NCI-H2196 (cell line): ENCODE data around the gene SORCS1.
"Not testable (repeated sequence)": the region's sequence is repeated elsewhere in the genome, so short reads cannot be mapped to it uniquely, and the experiment has no call there.

ENCODE experiments used
- DNase-seq: peaks from one replicate; lab custom pipeline; 2025; ENCODE audit not compliant: unreplicated experiment; lab: John Stamatoyannopoulos, UW

SORCS1 gene

DNA sequence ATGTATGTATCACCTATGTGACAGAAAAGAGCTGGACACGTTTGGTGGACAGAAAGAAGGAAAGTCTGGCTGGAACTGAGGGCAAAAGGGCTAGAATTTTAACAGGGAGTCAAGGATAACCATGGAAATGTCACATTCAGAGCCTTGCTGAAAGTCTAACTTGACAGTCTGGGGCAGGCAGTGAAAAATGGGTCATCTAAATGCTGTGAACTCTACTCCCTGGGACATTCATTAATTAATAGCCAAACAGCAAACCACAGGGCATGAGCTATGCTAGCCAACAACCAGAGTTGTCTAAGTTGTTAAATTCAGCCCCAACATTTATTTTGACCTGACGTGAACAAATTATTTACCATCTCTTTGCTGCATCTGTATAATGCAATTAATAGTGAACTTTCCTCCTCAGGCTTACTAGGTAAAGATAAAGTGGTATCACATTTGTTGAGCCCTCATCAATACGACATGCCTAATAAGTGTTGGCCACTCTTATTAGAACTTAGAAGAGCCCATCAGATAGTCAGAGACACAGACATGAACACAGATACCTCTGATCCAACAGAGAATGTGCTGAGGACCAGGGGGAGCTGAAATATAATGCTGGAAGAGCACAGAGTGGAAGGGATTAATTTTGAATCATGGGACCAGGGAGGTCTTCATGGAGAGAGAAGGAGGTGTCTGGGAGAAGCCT, 109.9 kb downstream of the SORCS1 start:
- no peak for DNase-seq

DNA sequence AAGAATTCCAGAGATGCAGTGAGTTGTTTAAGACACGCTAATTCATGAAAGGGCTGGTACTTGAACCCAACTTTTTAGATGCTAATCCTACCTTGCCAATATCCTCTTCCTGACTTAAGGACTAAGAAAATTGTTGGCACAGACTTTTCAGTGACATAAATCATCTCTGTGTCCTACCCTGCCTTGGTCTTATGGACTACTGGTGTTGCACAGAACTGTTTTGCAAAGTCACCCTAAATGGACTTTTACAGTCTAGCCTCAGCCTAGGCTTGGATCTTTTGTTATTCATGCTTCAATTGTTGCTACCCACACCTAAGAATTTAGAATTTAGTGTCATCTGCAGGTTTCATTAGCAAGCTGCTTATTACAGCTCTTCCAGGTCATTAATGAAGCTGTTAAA, 112.7 kb downstream of the SORCS1 start:
- no peak for DNase-seq

DNA sequence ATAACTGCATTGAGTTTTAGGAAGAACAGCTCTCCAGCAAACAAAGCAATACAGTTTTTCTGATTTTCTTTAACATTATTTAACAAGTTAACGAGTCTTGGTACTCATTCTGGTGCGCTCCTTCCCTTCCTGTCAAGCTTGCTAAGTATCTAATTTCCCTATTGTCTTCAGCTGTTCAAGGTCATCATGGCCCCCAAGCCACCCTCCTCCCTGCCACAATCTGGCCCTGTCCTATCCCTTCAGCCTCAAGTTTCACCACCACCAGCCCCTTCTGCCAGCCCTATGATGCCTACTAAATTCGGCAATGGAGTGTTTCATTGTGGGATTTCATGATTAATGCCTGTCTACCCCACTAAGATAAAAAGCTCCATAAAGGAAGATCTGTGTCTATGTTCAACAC, 121.0 kb downstream of the SORCS1 start:
- no peak for DNase-seq

DNA sequence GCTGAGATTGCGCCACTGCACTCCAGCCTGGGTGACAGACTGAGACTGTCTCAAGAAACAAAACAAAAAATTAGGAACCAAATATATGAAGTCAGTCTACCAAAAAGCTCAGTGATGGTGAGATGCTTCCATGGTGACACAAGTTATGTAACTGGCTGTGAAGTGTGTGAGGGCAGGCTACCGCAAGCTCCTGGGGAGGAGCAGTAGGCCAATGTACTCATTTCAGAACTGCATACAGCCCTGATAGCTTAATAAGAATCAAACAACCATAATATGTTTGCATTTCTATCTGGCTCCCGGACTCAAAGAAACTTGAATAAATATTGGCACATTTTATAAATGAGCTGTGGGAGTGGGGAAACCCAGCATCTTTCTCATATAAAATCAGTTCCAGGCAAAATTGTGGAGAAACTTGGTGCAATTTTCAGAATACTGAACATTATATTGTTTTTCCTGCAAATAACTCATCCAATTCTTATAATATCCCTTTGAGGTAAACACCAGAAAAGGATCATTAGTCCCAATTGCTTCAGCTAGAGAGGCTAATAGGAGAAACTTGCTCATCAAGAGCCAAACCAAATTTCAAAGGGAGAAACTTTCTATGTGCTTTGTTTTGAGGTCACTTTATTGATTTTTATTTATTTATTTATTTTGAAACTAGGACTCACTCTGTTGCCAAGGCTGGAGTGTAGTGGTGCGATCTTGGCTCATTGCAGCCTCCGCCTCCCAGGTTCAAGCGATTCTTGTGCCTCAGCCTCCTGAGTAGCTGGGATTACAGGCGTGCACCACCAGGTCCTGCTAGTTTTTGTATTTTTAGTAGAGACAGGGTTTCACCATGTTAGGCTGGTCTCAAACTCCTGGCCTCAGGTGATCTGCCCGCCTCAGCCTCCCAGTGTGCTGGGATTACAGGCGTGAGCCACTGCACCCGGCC, 127.0 kb downstream of the SORCS1 start:
- DNase-seq: no peak

DNA sequence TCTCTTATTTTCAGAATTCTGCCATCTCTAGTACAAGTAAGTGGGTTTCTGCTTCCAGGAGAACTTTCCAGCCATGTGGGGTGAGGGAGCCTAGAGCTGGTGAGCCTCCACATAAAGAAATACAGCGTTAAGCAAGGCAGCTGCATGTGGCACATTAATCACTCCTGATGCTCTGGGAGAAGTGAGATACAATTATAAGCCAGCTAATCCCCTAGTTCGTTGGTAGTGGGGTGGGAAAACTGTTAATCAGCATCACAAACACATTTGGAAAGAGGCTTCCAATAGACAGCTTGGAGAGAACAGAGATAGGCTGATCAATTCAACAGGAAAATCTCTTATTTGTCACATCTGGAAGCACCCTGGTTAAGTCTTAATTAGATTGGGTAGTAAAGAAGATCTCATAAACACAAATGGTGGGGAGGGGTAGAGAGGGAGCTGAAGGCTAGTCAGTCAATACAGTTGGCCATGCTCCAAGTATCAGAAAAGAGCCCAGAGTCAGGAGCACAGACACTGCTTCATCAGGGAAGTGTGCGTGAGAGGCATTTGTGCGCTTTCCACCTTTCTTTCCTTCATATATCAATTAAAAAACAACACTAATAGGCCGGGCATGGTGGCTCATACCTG, 130.6 kb downstream of the SORCS1 start:
- DNase-seq: no peak

DNA sequence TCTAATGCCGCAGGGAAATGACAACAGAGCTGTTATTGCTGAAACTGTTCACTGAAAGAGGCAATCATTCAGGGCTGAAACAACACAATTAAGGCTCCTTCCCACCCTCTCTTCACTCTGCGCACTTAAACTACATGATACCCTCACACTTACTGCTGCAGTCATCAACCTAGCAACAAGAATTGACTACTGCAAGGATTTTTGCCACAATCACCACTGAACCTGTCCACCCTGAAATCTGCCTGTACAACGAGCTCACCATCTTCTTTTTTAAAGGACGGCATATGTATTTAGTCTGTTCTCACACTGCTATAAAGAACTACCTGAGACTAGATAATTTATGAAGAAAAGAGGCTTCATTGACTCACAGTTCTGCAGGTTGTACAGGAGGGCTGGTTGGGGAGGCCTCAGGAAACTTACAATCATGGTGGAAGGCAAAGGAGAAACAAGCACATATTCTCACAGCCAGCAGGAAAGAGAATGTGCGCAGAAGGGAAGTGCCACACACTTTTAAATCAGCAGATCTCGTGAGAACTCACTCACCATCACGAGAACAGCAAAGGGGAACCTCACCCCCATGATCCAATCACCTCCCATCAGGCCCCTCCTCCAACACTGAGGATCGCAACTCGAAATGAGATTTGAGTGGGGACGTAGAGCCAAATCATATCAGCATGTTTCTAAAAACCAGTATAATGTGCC, 131.7 kb downstream of the SORCS1 start:
- DNase-seq: no peak

DNA sequence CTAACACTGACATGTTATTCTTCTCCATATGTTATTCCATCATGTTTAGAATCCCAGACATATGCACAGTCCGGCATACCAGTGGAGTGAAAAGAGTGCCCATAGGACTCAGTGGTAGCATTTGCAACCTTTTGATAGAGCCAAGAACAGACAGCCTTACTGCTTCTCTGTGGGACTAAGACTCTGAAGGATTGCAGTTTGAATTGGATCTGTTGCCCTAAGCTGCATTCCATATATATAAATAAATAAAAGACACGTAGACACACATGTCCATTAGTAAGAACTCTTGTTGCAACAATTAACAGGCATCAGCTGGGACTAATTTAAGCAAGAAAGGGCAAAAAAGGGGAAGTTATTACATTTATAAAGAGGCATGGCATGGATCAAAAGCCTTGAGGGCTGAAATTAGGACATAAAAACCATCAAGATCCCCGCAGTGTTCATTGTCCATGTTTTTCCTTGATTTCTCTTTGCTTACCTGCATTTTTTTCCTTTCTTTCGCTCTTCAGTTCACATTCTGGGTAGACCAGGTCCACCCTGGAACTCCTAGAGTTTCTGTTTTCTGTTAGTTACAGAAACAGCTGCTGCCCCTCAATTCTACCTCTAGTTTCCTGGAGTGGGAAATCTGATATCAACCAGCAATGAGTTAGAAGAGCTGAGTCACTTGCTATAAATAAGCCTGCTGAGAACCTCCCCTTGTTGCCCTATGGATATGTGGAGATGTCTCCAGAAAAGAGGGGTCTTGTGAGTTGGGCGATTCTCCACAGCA, 132.4 kb downstream of the SORCS1 start:
- DNase-seq: no peak

DNA sequence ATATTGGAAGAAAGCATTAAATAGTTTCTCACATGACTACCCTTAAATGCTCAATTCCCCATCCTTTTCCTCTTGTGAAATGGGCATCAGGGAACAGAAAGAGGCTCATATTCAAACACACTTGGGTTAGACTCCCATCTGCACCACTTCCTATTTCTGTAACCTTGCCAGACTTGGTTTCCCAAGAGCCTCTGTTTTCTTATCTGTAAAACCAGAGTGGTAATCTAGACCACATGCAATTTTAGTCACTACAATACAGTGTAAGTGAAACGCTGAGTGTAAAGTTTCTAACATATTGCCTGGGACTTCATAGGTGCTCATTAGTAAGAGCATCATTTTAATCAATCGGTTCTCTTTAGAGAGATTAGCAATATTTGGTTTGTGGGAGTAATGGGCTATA, 136.3 kb downstream of the SORCS1 start:
- DNase-seq: no peak

DNA sequence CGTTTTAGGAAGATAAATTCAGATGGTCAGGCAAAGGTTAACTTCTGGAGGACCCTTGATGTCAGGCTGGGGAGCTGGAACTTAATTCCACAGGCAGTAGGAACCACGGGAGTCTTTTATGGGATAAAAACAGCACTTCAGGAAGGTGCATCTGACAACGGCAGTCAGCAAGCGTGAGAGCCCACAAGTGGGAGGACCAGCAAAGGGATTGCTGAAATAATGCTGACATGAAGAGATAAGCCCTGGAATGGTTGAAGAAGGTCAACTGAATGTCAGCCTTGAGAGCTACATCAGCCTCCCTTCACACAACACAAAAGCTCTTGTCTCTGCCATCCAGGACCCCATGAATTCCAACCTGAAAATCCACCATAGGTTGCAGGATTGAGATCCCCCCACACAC, 138.8 kb downstream of the SORCS1 start:
- DNase-seq: no peak

DNA sequence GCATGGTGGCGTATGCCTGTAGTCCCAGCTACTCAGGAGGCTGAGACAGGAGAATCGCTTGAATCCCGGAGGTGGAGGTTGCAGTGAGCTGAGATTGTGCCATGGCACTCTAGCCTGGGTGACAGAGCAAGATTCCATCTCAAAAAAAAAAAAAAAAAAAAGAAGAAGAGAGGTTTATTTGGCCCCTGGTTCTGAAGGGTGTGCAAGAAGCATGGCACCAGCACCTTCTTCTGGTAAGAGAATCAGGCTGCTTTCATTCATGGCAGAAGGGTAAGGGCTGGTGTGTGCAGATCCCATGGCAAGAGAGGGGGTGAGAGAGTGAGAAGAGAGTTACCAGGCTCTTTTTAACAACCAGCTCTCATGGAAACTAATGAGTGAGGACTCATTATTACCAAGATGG, 140.5 kb downstream of the SORCS1 start:
- not testable (repeated sequence) for DNase-seq

DNA sequence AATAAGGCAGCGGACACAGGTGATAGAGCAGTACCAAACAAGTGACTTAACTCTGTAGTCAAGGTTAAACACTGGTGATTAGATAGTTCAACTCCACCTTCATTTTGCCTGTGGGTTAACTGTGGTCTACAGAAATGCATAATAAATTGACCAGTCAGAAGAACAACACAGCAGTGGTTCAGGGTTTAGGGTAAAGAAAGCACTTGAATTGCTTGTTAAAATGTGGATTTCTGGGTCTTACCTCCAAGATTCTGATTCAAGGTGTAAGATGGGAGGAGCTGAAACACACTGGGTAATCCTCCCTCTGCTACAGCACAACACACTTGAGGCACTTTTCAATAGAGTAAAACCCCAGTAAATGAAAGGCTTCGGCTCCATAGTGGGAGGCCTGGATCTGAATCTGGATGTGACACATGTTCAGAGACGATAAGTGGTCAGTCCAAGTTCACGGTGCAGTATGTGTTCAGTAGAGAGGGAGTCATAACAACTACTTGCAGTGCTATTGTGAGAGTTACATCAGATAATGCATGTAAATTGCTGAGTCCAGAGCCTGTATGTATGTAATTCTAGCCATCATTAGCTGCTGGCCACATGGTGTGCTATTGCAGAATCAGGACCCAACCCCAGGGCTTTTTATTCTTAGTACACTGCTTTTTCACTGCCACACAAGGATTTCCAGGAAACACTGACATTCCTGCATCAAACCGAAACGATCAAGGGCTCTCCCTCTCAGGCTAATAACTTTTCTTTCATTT, 141.7 kb downstream of the SORCS1 start:
- DNase-seq: no peak

DNA sequence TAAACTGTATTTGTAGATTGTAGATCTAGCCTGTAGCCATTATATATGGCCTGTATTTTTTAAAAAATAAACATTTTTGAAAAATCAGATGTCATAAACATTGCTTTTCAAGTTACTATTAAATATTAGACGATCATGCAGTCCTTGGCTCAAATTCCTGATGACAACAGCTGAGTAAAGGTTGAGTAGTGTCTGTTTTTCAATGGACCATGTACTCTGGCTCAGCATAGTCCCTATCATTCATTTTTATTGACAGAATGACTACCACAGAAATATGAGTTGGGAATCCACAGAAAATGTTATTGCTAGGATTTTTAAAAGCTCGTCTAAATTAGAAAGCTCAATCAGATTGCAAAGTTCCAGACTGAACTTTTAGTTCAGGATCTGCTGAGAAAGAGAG, 145.4 kb downstream of the SORCS1 start:
- no peak for DNase-seq

DNA sequence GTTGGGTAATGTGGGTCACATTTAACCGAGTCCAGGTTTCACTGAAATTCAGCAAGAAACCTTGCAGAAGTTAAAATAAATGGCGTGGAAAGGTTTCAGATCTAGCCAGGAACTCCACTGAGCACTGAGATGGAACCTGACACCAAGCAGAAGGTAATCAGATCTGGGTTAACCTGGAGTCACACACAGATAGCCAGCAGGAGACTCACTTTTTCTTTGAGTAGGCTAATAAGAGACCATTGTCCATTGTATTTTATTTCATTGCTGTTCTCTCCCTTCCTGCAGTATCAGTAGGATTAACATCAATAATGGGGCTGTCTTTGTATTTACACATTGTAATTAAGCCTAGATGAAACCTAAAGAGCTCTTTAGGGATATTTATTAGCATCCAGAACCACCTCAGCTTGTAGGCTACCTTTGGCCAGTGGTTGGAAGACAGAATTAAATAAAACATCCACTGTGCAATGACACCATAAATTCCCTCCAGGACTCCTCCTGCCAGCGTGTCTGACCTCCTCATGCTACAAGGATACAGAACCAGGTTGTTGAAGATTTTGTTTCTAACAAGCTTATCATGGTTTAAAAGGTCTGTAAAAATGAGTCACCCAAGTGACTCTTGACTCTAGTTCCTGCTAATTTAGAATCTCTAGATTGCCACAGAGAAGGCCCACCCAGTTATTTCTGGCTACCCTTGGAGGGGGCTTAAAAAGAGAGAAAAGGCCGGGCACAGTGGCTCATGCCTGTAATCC, 151.1 kb downstream of the SORCS1 start:
- DNase-seq: no peak

DNA sequence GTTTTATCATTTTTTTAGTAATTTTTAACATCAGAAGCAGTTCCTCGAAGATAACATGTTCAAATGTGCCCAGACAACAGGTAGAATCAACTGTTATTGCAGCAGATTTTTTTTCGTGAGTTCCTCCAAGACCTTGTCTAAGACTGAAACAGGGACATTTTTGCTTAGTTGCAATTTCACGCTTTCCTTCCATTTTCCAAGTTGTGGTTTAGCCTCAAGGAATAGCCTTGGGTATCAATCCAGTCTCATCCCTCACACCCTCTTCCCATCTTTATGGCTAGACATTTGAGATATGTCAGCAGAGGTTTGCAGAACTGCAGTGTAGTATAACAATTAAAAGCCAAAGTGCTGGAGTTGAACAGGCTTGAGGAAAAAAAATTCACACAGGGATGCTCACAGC, 152.5 kb downstream of the SORCS1 start:
- DNase-seq: no peak

DNA sequence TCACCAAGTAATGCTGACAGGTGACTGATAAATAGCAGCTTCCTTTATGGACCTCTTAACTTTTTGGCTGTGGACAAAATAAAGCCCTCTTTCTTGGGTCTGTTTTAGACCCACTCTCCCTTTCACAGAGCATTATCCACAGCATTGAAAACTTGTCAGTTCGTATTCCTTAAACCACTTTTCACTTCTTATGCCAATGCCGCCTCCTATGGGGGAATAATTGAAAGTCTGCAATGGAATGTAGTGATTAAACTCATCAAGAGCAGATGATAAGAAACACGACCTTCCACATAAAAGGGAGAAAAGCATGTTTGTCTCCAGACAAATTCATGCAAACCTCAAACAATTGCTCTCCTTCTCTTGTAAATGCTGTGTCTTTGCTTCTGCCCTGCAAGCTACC, 153.4 kb downstream of the SORCS1 start:
- no peak for DNase-seq

DNA sequence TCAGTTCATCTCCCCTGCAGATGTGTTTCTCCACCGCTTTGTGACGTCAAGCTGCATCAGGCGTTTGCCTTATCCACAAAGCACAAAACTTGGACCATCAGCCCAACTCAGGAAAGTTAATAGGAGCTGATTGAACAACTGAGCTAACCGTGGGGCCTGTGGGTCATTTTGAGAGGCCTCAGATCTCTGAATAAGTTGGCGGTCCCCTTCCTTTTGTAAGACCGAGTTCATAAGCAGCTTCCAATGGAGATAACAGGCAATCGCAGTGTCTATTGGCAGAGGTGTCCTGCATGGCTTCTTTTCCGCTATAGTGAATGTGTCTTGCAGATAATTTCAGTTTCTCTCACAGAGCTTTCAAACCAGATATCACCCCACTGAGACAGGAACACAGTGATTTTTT, 154.0 kb downstream of the SORCS1 start:
- no peak for DNase-seq

DNA sequence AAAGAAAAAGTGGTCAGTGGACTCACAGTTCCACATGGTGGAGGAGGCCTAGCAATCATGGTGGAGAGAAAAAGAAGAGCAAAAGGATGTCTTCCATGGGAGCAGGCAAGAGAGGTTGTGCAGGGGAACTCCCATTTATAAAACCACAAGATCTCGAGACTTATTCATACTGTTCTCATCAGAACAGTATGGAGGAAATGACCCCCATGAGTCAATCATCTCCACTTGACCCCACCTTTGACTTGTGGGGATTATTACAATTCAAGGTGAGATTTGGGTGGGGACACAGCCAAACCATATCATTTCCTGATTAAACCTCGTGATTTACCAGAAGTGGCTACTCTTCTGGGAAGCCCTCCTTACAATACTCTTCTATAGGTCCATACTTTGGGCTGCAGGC, 160.1 kb downstream of the SORCS1 start:
- no peak for DNase-seq

DNA sequence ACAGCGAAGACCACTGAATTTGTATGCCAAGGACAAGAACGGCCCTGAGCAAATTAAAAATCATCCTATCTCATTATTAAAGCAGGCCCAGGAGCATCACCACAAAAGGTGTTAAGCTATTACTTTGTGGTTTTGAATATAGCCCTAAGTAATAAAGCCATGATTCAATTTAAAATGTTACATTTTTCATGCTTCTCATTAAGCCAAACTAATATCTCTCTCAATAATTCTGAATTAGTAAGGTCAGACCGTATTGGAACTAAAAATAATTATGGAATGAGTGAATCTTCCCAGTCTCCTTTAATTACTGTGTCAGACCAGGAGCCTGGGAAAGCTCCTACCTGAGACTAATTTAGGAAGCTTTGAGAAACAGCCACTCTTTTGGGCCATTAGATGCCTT, 162.4 kb downstream of the SORCS1 start:
- no peak for DNase-seq

DNA sequence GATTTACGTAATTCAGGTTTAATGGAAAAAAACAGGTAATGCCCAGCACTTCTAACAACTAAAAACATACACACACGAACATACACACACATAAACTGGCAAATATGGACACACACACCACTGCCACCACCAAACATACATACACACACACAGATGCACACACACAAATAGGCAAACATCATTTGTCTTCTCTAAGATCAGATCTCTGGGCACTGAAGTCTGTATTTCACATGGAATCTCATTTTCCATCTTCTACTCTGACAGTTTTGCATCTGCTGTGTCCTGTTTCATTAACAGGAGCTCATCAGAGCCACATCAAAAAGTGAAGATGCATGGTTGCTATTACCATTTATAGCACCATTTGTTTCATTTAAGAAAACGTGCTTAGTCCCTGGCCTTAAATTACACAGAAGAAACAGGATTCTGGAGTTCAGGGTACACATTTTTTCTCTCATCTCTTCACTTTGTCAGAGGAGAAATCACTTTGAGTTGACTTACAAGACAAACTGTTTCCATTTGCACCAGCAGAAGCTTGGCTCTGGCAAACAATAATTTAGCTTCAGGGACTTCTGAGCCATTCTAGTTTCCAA, 165.3 kb downstream of the SORCS1 start:
- DNase-seq: no peak
